Measurements from ENCODE around the gene MTR. TPM values are rescaled to one million over a fixed set of nuclear protein-coding genes. Genes with fewer than 3 reads are reported as not detected.

The MTR gene
- total RNA-seq, 2 experiments from 2014 or later = 35.2 to 37.0 TPM

- no peak for ATAC-seq (ENCODE audit: poor library complexity)
- Histone ChIP-seq H3K27me3 (ENCODE audit: control insufficient read depth in 1 of 2, insufficient read depth in 2 of 2, low read length in 2 of 2) (no peaks in the 10 kb centered on the region), H3K9me3 (ENCODE audit: control insufficient read depth in 1 of 2, insufficient read depth in 1 of 2, low read length in 2 of 2) (no peaks in the 10 kb centered on the region), H3K36me3 (ENCODE audit: insufficient read depth, low read length) (peaks cover 92% of the 10 kb centered on the region), H3K27ac (ENCODE audit: low read depth in 1 of 2, low read length in 2 of 2) (no peak overlapping the region), H3K4me1 (ENCODE audit: insufficient read depth, low read length) (no peaks in the 10 kb centered on the region), H3K4me3 (ENCODE audit: low read length) (no peak overlapping the region)
- intact Hi-C loops (cut with DNase I, micrococcal nuclease) = no loop called here
- H3K27me3 Mint-ChIP-seq = no peaks in the 10 kb centered on the region
- peaks cover 11% of the 10 kb centered on the region for H3K4me1 Mint-ChIP-seq (ENCODE audit: low read depth)
- DNase-seq = no peak
- no peak for TF ChIP-seq CTCF (IDR thresholded peaks at IDR 0.05)
- H3K9me3 Mint-ChIP-seq = no peaks in the 10 kb centered on the region
- no peak overlapping the region for H3K4me3 Mint-ChIP-seq
- H3K36me3 Mint-ChIP-seq (ENCODE audit: low read depth) = peaks cover 99% of the 10 kb centered on the region
- CTCF ChIA-PET = no interaction called here
- no peak overlapping the region for H3K27ac Mint-ChIP-seq
- POLR2A ChIA-PET = interaction anchor here (1.6 to 2.5 kb wide), 2 partner anchors 12 to 14 kb away, joined by 5 to 10 read pairs; partner anchors contain the start of gene MTR
Observed at GRCh38 chr1:236808564-236809130, 13.6 kb downstream of the MTR start.

- Histone ChIP-seq H3K4me3 (ENCODE audit: low read length) (no peak overlapping the region), H3K36me3 (ENCODE audit: insufficient read depth, low read length) (peaks cover 92% of the 10 kb centered on the region), H3K4me1 (ENCODE audit: insufficient read depth, low read length) (no peaks in the 10 kb centered on the region), H3K27me3 (ENCODE audit: control insufficient read depth in 1 of 2, insufficient read depth in 2 of 2, low read length in 2 of 2) (no peaks in the 10 kb centered on the region), H3K27ac (ENCODE audit: low read depth in 1 of 2, low read length in 2 of 2) (no peak overlapping the region), H3K9me3 (ENCODE audit: control insufficient read depth in 1 of 2, insufficient read depth in 1 of 2, low read length in 2 of 2) (no peaks in the 10 kb centered on the region)
- H3K4me3 Mint-ChIP-seq = no peak overlapping the region
- no peaks in the 10 kb centered on the region for H3K9me3 Mint-ChIP-seq
- ChIA-PET CTCF (no interaction called here), POLR2A (interaction anchor here (1.6 to 2.5 kb wide), 2 partner anchors 13 to 14 kb away, joined by 5 to 10 read pairs; partner anchors contain the start of gene MTR)
- no peaks in the 10 kb centered on the region for H3K27me3 Mint-ChIP-seq
- H3K27ac Mint-ChIP-seq = no peak overlapping the region
- no peak for TF ChIP-seq CTCF (IDR thresholded peaks at IDR 0.05)
- intact Hi-C loops (cut with DNase I, micrococcal nuclease) = no loop called here
- DNase-seq (no peak), ATAC-seq (ENCODE audit: poor library complexity) (no peak)
- H3K36me3 Mint-ChIP-seq (ENCODE audit: low read depth) = peaks cover 99% of the 10 kb centered on the region
- peaks cover 7% of the 10 kb centered on the region for H3K4me1 Mint-ChIP-seq (ENCODE audit: low read depth)
Observed at GRCh38 chr1:236809148-236809547, 14.1 kb downstream of the MTR start.

- POLR2A ChIA-PET = interaction anchor here (1.2 kb wide), 1 partner anchor 15 kb away, joined by 5 read pairs; the partner anchor contains the start of gene MTR
- CTCF ChIA-PET = interaction anchor here (1.2 kb wide), 1 partner anchor 17 kb away, joined by 3 read pairs; no protein-coding TSS in a partner anchor
- H3K27me3 Mint-ChIP-seq = no peaks in the 10 kb centered on the region
- H3K27ac Mint-ChIP-seq = no peak overlapping the region
- no peak for DNase-seq
- peaks cover 4% of the 10 kb centered on the region for H3K4me1 Mint-ChIP-seq (ENCODE audit: low read depth)
- Histone ChIP-seq H3K4me3 (ENCODE audit: low read length) (no peak overlapping the region), H3K27me3 (ENCODE audit: control insufficient read depth in 1 of 2, insufficient read depth in 2 of 2, low read length in 2 of 2) (no peaks in the 10 kb centered on the region), H3K9me3 (ENCODE audit: control insufficient read depth in 1 of 2, insufficient read depth in 1 of 2, low read length in 2 of 2) (no peaks in the 10 kb centered on the region), H3K27ac (ENCODE audit: low read depth in 1 of 2, low read length in 2 of 2) (no peak overlapping the region), H3K4me1 (ENCODE audit: insufficient read depth, low read length) (no peaks in the 10 kb centered on the region), H3K36me3 (ENCODE audit: insufficient read depth, low read length) (peaks cover 93% of the 10 kb centered on the region)
- TF ChIP-seq CTCF (IDR thresholded peaks at IDR 0.05) = no peak
- no peak for ATAC-seq (ENCODE audit: poor library complexity)
- no peaks in the 10 kb centered on the region for H3K9me3 Mint-ChIP-seq
- H3K4me3 Mint-ChIP-seq = no peak overlapping the region
- intact Hi-C loops (cut with DNase I, micrococcal nuclease) = no loop called here
- H3K36me3 Mint-ChIP-seq (ENCODE audit: low read depth) = peaks cover 100% of the 10 kb centered on the region
Observed at GRCh38 chr1:236810018-236810417, 14.9 kb downstream of the MTR start.

Measured in CD4-positive, alpha-beta T cell (primary cell).